Measurements from ENCODE around the gene CXCR6.

The CXCR6 gene

DNA sequence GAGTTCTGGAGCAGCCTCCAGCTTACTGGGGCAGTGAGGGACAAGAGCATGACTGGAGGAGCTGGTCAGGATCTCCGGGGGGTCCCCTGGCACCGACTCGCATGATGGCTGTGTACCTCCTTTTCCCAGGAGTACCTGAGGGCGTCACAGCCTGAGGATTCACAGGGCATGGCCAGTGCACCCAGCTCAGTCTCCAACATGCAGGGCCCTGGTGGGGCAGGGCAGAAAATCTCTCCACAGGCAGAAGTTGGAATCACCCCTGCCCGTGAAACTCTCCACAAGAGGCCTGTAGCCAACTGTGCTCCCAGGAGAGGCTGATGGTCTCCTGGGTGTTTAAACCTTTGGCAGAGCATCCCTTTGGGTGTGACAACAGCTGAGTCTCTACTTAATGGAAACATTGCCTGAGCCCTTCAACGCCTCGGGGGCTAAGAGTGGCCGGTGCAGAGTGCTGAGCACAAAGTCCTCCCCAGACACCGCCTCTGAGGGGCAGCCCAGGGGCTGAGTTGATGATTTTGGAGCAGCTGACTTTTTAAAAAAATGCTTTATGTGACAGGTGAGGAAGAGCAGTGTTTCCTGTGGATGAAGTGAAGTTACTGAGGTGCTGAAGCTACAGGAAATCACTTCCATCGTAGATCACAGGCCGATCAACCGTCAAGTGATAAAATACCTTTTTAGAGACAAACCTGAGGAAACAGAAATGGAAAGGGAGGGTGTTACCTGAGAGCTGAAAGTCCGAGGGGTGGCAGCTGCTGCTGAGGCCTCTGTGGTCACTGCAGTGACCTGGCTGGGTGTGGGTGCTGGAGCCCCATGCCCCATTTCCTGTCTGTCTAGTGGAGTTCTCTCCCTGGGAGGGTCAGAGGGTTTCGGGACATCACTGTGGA, 21.9 kb upstream of the CXCR6 start:
- in situ Hi-C loops (cut with MboI; ENCODE audit: low sequenced_read_pairs), result no loop called here

DNA sequence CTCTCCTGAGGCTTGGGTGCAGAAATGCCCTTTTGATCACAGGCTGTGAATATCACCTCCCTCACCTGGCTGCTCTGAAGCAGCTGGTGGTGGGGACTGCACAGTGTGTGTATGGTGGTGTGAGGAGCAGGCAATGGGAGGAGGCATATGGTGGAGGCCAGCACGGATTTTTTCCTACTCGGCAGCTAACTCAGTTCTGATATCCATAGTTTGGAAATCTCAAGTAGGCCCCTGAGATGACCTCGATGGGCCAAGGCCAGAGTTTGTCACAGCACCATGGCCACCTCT, 21.3 kb upstream of the CXCR6 start:
- in situ Hi-C loops (cut with MboI; ENCODE audit: low sequenced_read_pairs), result no loop called here

DNA sequence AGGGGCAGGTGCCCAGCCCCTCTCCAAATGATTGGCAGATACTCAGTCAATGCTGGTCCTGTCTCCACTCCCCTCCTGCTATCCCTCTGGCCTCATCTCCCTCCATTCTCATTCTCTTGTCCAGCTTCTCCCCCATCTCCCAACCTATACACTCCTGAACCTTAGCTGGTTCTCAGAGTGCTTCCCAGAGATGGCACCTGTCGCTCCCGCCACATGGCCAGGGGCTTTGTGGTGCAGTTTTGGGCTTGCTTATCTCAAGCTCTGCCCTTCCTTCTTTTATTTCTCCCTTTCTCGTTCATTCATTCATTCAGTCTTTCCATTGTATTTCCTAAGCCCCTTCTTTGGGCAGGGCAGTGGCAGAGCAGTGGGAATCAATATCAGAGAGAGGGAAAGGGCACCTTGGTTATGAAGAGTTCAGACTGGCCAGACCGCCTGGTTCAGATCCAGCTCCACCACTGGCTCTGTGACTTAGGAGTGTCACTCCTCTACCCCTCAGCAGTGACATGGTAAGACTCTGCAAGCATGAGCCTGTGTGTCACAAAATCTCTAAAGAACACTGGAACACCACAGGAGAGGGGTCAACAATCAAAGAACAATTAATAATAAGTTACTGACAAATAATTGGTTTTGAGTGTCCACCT, 20.2 kb upstream of the CXCR6 start:
- in situ Hi-C loops (cut with MboI; ENCODE audit: low sequenced_read_pairs), result no loop called here

DNA sequence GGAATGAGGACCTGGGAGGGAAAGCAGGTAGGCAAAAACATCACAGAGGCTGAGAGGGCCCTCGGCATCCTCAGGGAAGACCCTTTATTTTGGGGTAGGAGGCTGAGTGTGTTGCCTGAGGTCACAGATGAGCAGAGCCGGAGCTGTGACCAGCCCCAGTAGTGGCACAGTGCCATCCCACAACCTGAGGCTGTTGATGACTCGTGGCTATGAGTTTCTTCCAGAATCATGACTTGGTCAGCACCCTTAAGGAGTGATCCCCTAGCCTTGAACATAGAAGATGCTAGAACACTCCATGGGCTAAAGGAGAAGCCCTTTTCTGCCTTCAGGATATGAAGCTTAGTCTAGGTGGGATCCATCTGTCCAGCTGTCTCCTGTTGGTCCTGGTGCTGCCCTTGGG, 19.5 kb upstream of the CXCR6 start:
- in situ Hi-C loops (cut with MboI; ENCODE audit: low sequenced_read_pairs), result no loop called here

DNA sequence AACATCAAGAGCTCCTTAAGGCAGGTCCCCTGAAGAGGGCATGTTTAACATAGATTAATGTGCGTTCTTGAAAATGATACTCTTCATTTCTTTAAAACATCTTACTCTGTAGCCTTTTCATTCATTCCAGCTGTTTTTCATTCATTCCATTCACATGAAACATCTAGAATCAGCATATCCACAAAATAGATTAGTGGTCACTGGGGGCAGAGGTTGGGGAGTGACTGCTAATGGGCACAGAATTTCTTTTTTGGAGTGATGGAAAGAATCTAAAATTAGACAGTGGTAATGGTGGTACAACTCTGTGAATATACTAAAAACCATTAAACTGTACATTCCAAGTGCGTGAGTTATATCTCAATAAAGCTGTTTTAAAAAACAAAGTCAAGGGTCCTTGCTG, 15.4 kb upstream of the CXCR6 start:
- in situ Hi-C loops (cut with MboI; ENCODE audit: low sequenced_read_pairs), result loop anchor here (25.0 kb wide), 1 partner anchor 284 kb away; the partner anchor contains the start of gene CCR1

DNA sequence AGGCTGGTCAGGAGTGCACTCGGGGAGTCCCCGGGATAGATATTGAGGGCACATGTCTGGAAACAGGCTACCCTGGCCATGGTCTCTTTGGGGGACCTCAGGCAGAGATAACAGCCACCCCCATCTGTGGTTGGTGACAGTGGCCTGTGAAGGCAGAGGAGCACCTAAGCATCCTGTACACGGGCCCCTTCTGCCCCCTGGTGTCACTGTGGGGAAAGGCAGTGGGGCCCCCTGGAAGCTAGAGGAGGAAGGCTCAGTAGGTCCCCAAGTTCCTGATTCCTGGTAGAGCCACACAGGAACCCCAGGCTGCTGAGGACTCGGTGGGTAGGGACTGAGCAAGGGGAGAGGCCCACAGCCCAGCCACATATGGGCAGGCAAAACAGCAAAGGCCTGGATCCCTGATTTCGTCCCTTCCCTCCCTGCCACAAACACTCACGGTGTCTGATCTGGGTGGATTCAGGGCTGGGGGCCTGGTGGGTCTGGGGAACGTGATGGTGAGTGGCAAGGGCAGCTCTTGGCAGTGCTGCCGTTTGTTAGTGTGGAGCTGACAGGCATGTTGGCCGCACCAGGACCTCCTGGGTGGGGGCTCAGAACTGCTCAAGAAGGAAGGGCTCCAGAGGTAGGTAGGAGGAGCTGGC, 14.1 kb upstream of the CXCR6 start:
- in situ Hi-C loops (cut with MboI; ENCODE audit: low sequenced_read_pairs), result loop anchor here (25.0 kb wide), 1 partner anchor 283 kb away; the partner anchor contains the start of gene CCR1

DNA sequence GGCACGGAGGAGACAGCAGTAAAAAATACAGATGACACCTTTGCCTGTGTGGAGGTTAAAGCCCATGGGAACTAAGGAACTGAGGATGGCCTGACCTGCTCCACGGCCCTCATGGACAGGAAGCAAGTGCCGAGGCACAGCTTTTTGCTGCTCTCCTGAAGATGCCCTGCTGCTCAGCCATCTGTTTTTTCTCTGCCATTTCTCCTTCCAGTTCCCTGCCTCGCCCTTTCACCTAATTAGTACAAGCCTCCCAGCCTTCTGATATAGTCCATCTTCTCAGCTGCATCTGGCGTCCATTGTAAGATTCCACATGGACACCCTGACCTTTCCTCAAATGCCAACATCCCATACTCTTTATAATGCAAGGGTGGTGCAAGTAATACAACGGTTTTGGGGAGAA, 11.8 kb upstream of the CXCR6 start:
- in situ Hi-C loops (cut with MboI; ENCODE audit: low sequenced_read_pairs), result loop anchor here (25.0 kb wide), 1 partner anchor 281 kb away; the partner anchor contains the start of gene CCR1

DNA sequence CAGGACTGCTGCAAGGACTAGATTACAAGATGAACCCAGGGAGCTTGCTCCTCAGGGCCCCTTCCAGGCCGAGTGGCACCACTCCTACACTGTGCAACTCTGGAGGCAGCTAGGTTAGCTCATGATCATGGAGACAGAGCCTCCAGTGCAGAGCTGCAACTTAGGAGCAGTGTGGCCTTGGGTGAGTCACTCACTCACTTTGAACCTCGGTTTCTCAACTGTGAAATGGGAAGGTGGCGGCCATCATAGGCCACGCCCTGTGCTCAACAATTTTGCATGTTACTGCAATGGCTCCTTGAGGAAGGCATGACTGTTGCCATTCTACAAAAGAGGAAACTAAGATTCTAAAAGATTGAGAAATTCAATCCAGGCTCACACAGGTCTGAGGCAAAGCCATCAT, 11.2 kb upstream of the CXCR6 start:
- in situ Hi-C loops (cut with MboI; ENCODE audit: low sequenced_read_pairs), result loop anchor here (25.0 kb wide), 1 partner anchor 280 kb away; the partner anchor contains the start of gene CCR1

DNA sequence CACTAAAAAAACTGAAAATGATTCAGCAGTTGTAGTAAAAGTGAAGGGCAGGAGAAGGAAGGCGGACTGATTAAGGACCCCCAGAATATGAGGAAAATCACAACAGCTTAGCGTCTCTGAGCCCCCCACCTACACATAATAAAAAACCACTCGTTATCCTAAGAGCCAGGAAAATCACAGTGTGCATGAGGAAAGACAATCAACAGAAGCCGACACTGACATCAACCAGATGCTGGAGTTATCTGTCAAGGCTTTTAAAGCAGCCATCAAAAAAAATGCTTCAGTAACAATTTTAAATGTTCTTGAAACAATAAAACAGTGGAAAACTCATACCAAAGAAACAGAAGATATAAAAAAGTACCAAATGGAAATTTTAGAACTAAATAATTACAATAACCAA, 9.7 kb upstream of the CXCR6 start:
- in situ Hi-C loops (cut with MboI; ENCODE audit: low sequenced_read_pairs), result loop anchor here (25.0 kb wide), 1 partner anchor 279 kb away; the partner anchor contains the start of gene CCR1

DNA sequence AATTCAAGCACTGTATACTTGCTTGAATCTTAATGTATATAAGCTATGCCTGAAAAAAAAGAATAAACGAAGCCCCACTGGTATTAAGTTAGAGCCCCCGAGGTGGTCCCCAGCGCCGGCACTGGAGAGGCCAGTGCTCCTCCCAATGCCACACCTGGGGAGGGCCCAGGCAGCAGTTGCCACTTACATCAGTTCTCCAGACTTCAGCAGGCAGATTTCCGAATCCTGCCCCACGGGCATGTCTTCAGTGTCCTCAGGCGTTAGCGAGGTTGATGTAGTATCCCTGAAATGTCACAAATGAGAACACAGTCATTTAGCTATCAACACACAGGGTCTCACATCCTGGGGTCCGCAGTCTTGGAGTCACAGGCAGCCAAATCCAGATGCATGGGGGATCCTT, 7.0 kb upstream of the CXCR6 start:
- in situ Hi-C loops (cut with MboI; ENCODE audit: low sequenced_read_pairs), result loop anchor here (25.0 kb wide), 1 partner anchor 276 kb away; the partner anchor contains the start of gene CCR1

DNA sequence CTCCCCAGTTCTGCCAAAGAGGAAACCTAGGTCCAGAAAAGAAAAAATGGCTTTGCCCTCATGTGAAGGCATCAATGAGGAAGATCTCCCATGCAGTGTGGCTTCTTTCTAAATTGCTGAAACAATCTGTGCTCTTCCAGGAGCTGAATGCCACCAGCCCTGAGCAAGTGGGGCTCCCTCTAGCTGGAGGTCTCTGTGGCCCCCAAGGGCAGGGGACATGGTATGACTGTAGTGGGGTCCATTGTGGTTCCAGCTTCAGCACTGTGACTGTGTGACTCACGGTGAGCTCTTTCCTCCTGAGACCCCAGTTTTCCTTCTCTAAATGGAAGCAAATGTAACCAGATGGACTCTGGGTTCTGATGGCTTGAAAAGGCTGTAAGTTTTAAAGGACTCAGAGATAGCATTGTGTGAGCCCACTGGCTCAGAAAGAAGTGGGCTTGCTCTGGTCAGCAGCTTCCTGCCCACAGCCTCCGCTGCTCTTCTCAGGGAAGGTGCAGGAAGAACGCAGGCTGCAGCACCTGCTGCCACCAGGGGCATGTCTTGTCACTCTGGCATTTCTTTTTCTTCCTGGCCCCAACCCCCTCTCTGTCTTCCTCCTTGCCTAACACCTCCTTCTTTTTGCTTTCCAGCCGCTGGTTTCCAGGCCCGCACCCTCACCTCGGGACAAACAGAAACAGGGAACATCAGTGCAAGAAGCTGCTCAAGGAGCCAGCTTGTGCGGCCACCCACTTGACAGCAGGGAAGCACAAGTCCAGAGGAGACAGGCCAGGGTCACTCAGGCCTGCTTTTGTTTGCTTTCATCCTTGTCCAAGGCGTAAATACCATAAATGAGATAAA, 5.8 kb upstream of the CXCR6 start:
- in situ Hi-C loops (cut with MboI; ENCODE audit: low sequenced_read_pairs), result loop anchor here (25.0 kb wide), 1 partner anchor 275 kb away; the partner anchor contains the start of gene CCR1

DNA sequence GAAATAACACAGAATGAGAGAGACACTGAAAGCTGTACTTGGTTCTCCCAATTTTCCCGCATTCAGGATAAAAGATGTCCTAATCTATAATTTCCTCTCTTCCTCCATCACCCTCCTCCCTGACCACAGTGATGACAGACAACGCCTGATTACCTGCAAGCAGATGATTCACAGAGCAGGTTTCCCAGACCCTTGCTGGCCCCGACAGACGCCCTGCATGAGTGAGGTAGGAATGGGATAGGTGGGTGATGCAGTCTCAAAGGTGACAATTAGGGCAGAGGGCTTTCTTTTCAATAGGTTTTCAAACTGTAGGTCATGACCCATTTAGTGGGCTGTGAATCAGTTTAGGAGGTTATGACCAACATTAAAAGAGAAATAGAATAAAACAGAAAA, 5.2 kb upstream of the CXCR6 start:
- in situ Hi-C loops (cut with MboI; ENCODE audit: low sequenced_read_pairs), result loop anchor here (25.0 kb wide), 1 partner anchor 274 kb away; the partner anchor contains the start of gene CCR1

DNA sequence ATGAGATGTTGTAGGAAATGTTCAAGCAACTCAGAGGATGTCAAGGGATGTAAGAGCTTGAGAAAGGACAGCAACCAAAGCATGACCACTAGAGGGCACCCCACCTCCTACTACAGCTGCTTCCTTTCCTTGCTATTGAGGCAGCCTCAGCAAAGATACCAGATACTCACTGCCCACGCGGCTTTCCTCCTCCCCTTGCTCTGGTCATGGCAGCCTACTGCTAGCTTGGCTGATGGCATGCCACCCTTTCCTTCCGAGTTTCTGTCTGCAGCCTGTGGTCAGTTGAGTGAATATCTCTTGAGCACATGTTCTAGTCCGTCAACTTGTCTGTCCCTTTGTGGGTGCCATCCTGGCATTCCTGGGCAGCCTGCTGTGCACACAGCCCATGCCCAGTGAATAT, 4.4 kb upstream of the CXCR6 start:
- in situ Hi-C loops (cut with MboI; ENCODE audit: low sequenced_read_pairs), result loop anchor here (25.0 kb wide), 1 partner anchor 273 kb away; the partner anchor contains the start of gene CCR1

DNA sequence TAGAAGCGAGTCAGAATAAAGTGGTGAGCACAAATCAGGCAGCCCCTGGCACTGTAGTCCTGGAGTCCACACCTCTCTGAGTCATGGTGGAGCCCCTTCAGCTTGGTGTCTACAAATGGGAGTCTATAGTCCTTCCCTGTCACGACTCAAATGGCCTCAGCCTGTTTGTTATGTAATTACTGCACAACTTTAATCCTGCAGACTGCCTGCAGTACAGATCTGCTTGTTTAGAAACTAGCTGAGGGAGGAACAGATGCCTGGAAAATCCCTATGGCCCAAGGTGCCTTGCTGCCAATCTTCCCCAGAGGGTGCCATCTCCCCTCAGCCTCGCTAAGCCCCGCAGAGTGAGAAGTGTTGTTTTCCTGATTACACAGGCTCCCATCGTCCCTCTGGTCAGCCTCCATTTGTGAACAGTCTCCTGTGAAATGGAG, 3.9 kb upstream of the CXCR6 start:
- in situ Hi-C loops (cut with MboI; ENCODE audit: low sequenced_read_pairs), result loop anchor here (25.0 kb wide), 1 partner anchor 273 kb away; the partner anchor contains the start of gene CCR1

DNA sequence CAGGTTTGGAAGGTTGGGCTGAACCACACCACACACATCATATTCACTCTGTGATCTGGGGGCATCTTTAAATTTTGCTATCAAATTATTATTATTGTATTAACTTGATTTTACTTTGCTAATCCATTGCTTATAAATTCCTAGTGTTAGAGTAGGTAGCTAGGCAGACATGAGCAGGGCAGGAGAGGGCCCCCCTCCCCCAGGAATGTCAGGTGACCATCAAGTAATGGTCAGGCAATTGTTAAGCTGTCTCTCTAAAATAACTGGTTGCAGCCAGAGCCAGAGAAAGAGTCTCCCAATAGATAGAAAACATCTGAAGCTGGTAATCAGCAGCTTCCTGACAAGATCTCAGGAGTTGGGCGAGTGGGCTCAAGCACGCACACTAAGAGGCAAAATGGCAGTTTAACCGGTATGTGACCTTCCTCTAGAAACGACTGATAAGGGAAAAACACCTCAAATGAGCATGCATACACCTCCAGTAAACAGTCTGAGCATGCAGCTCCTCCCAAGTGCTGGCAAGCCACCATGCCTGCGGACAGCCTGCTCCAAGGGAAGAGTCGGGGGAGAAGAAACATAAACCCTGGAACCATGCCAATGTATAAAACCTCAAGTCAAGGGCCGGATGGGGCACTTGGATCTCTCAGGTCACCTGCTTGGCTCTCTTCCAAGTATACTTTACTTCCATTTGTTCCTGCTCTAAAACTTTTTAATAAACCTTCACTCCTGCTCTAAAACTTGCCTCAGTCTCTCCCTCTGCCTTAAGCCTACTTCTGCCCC, 3.1 kb upstream of the CXCR6 start:
- in situ Hi-C loops (cut with MboI; ENCODE audit: low sequenced_read_pairs), result loop anchor here (10.0 to 25.0 kb wide), 2 partner anchors 135 to 272 kb away; partner anchors contain the start of gene CCR1

DNA sequence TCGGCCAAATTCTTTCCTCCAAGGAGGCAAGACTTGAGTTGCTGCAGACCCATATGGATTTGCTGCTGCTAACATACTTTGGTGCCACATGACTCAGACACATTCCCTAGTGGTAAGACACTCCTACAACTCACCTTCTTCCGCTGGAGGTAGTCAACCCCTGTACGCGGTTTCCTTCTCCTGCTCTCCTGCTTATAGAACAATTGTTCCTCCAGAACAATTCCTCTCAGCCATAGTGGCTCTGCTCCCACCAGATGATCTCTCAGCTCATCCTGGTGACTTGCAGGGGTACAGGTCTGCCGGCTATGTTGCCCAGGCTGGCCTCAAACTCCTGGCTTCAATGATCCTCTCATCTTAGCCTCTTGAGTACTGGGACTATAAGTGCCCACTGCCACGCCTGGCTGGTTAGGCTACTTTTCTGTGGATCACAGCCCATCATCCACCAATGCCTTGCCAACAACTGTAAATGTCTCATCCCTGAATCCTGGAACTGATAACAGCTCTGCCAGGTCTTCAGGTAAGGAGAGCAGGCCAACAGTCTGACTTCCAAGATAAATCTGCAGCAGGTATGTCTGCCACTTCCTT, 2.4 kb upstream of the CXCR6 start:
- in situ Hi-C loops (cut with MboI; ENCODE audit: low sequenced_read_pairs), result loop anchor here (10.0 to 25.0 kb wide), 2 partner anchors 134 to 271 kb away; partner anchors contain the start of gene CCR1

DNA sequence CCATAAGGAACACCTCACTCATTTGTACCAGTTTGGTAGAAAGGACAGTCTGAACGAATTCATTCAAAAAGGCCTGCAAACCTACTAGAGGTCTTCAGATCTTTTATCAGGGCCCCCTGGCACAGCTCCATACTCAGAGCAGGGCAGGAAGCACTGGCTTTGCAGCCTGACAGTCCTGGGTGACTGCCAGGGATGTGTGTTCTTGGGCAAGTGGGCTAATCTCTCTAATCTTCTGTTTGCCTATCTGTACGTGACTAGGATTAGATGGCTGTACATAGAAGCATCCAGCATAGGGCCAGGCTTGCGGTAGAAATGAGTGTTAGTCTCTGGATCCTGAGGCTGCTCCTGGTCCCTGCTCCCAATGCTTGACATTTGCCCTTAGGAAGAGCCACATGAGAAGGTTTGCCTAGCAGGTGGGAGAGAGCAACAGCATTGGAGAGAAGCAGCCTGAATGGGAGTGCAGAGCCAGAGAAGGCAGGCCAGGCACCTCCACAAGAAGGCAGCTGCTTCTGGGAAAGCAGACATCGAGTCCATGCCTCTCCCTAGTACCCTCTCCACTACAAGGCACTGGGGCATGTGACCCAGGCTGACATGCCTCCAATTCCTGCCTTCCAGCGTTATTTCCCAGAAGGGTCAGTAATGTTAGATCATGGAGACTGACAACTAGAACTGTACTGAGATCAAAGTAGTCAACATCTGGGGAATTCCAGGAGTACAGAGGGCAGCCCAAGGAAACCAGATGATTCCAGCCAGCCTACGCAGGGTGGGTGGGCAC, 1.0 kb upstream of the CXCR6 start:
- in situ Hi-C loops (cut with MboI; ENCODE audit: low sequenced_read_pairs), result loop anchor here (10.0 to 25.0 kb wide), 2 partner anchors 133 to 270 kb away; partner anchors contain the start of gene CCR1
